K562 (cell line): ENCODE measurements around the gene TRIO. TPM values are rescaled to one million over a fixed set of nuclear protein-coding genes. Genes with fewer than 3 reads are reported as not detected.

Source experiments
- ATAC-seq: fragments of 200-7000 bp; cut with Tn5 transposase; 3 replicates; pipeline ENCODE4 v1.9.1; 2020; ENCODE audit warnings: moderate library complexity
- BruUV-seq: library from RNA; stranded (reverse); fragments of 400-500 nt; replicated peaks from 2 replicates; lab custom pipeline; 2021; lab: Mats Ljungman, UMichigan
- CTCF ChIA-PET: fragments of 300-600 bp; formaldehyde crosslinking; extraction: SDS; loops from one replicate; lab custom pipeline; 2021; ENCODE audit warnings: low intra/inter-chr PET ratio; lab: Yijun Ruan, JAX
- POLR2A ChIA-PET: fragments of 300-600, 350-650 bp; sonication (Branson Sonifier 250); formaldehyde crosslinking; extraction: SDS; loops from one replicate; lab custom pipeline; 2021; ENCODE audit warnings: antibody characterized with exemption, inconsistent platforms; lab: Yijun Ruan, JAX
- DNase-seq, 4 experiments: peaks; one replicate each; pipeline versions ENCODE4 v3.0.0 to v3.0.0-alpha.2; 2011 to 2018; ENCODE audit warnings: low spot score in 3 of 4, mixed read lengths in 3 of 4; ENCODE audit errors: extremely low read depth in 1 of 4
- FAIRE-seq: peaks from 2 replicates; lab custom pipeline; 2011; peaks lifted over from hg19 to GRCh38; lab: Jason Lieb, UNC
- H2AFZ ChIP-seq: 2 replicates; pipeline ENCODE4 v1.6.0; 2011; ENCODE audit warnings: low read depth, low read length, control low read depth, inconsistent platforms
- H3K27ac ChIP-seq: fragments of 200-600 bp; 3 replicates; pipeline ENCODE4 v1.8.0; 2011; ENCODE audit warnings: low read depth, mild to moderate bottlenecking, control low read depth, inconsistent platforms, low read length, moderate library complexity, mixed read lengths; ENCODE audit errors: extremely low read depth
- H3K27me3 ChIP-seq, 2 experiments: fragments of 300-600 bp in 1 of 2; 2 replicates in 1 of 2; 3 replicates in 1 of 2; pipeline versions ENCODE4 v1.6.0 to v1.8.0; 2011; ENCODE audit warnings: inconsistent platforms in 2 of 2, low read length in 2 of 2, mild to moderate bottlenecking in 1 of 2, mixed read lengths in 1 of 2, moderate library complexity in 1 of 2; ENCODE audit not compliant: control insufficient read depth in 2 of 2, insufficient read depth in 2 of 2
- H3K36me3 ChIP-seq: fragments of 300-600 bp; 3 replicates; pipeline ENCODE4 v1.8.0; 2011; ENCODE audit warnings: mild to moderate bottlenecking, low read length, inconsistent platforms; ENCODE audit not compliant: control insufficient read depth, insufficient read depth
- H3K4me1 ChIP-seq, 2 experiments: fragments of 200-600 bp in 1 of 2; replicated peaks in 1 of 2; 2 replicates in 1 of 2; 3 replicates in 1 of 2; pipeline versions ENCODE4 v1.5.1 to v1.8.0; 2011; ENCODE audit warnings: inconsistent platforms in 2 of 2, low read length in 2 of 2, mild to moderate bottlenecking in 1 of 2, mixed read lengths in 1 of 2, moderate library complexity in 1 of 2; ENCODE audit not compliant: control insufficient read depth in 2 of 2, insufficient read depth in 2 of 2
- H3K4me2 ChIP-seq: 2 replicates; pipeline ENCODE4 v1.6.1; 2011; ENCODE audit warnings: low read length, control low read depth, inconsistent platforms, mixed read lengths; ENCODE audit not compliant: insufficient read depth
- H3K4me3 ChIP-seq: fragments of 200-600 bp; sonication (generic), shearing (Covaris generic); 2 replicates; pipeline ENCODE4 v1.5.1; 2016; ENCODE audit warnings: control low read depth, inconsistent platforms
- H3K79me2 ChIP-seq: fragments of 200-600 bp; 3 replicates; pipeline ENCODE4 v1.8.0; 2011; ENCODE audit warnings: low read length, inconsistent platforms; ENCODE audit not compliant: control insufficient read depth, insufficient read depth
- H3K9ac ChIP-seq, 2 experiments: 2 replicates each; pipeline versions ENCODE4 v1.6.0 to v1.6.1; 2011; ENCODE audit warnings: low read depth in 2 of 2, low read length in 2 of 2, control low read depth in 1 of 2, inconsistent platforms in 1 of 2, mild to moderate bottlenecking in 1 of 2, mixed read lengths in 1 of 2; ENCODE audit not compliant: insufficient read depth in 1 of 2
- H3K9me1 ChIP-seq: one replicate; pipeline ENCODE4 v1.6.0; 2011; ENCODE audit warnings: inconsistent platforms, mild to moderate bottlenecking, low read length, moderate library complexity; ENCODE audit not compliant: control insufficient read depth, insufficient read depth
- H3K9me3 ChIP-seq: replicated peaks from 2 replicates; pipeline ENCODE4 v1.5.1; 2011; ENCODE audit warnings: low read depth, low read length, inconsistent platforms; ENCODE audit not compliant: control insufficient read depth, insufficient read depth
- H4K20me1 ChIP-seq: replicated peaks from 2 replicates; pipeline ENCODE4 v1.6.1; 2011; ENCODE audit warnings: low read length, inconsistent platforms, mixed read lengths; ENCODE audit not compliant: control insufficient read depth, insufficient read depth
- ATF6 ChIP-seq: sonication (generic); formaldehyde crosslinking; IDR thresholded peaks from 2 replicates; pipeline ENCODE4 v1.4.0; 2020; ENCODE audit warnings: mild to moderate bottlenecking, missing genetic modification reagents
- BRD9 ChIP-seq: fragments of 450-650 bp; IDR thresholded peaks from 2 replicates; pipeline ENCODE4 v1.6.1; 2018; ENCODE audit warnings: low read depth; ENCODE audit not compliant: partially characterized antibody
- LCOR ChIP-seq: sonication (generic); formaldehyde crosslinking; IDR thresholded peaks from 2 replicates; pipeline ENCODE4 v1.8.0; 2022; ENCODE audit warnings: mild to moderate bottlenecking, missing genetic modification reagents
- MEF2A ChIP-seq: IDR thresholded peaks from 2 replicates; pipeline ENCODE4 v1.6.1; 2011; ENCODE audit warnings: low read depth, mild to moderate bottlenecking, low read length, moderate library complexity; ENCODE audit not compliant: control insufficient read depth
- NFE2L1 ChIP-seq: fragments of 450-650 bp; IDR thresholded peaks from 2 replicates; pipeline ENCODE4 v1.6.1; 2016; ENCODE audit warnings: missing genetic modification characterization, low read depth, mild to moderate bottlenecking, missing compliant biosample characterization, moderate library complexity, borderline replicate concordance
- RBM17 ChIP-seq: fragments of 200-400 bp; formaldehyde crosslinking; IDR thresholded peaks from 2 replicates; pipeline ENCODE4 v1.6.1; 2017; ENCODE audit warnings: low read depth, mild to moderate bottlenecking, low read length, borderline replicate concordance
- TCF7L2 ChIP-seq: fragments of 150-350 bp; IDR thresholded peaks from 2 replicates; pipeline ENCODE4 v1.6.1; 2016; ENCODE audit warnings: low read depth, mild to moderate bottlenecking, low read length, moderate library complexity
- TFAP4 ChIP-seq: sonication (generic); formaldehyde crosslinking; IDR thresholded peaks from 2 replicates; pipeline ENCODE4 v1.8.0; 2022; ENCODE audit warnings: missing genetic modification reagents, mild to moderate bottlenecking, moderate library complexity, borderline replicate concordance
- ZNF12 ChIP-seq: sonication (generic); formaldehyde crosslinking; IDR thresholded peaks from 2 replicates; pipeline ENCODE4 v1.4.0; 2020; ENCODE audit warnings: mild to moderate bottlenecking, missing genetic modification reagents
- WGBS: fragments of 100-300 bp; shearing (Covaris generic); methylation state at CpG from one replicate; pipeline ENCODE4 v1.1.6; 2016; ENCODE audit warnings: low coverage, mixed read lengths; ENCODE audit not compliant: insufficient coverage; ENCODE audit errors: missing lambda C conversion rate; 5-methylcytosine and 5-hydroxymethylcytosine counted together
- in situ Hi-C: fragments of 300-500 bp; cut with MboI; formaldehyde crosslinking; loops from 4 replicates; pipeline ENCODE4 v1.15.0; 2018; ENCODE audit warnings: inconsistent platforms, mixed read lengths
- intact Hi-C: fragments of 100-400 bp; cut with micrococcal nuclease; formaldehyde crosslinking; loops from 2 replicates; pipeline ENCODE4 v1.14.2; 2022
- polyA plus RNA-seq, 8 experiments: library from polyadenylated mRNA; depleted of rRNA in 4 of 8; stranded (reverse) in 5 of 8; unstranded in 3 of 8; fragments of >200 nt; fragmentation: Nextera tagmentation in 2 of 8; fragmentation: Illumina TruSeq in 1 of 8; extraction: Ambion mirVana in 2 of 8; extraction: Trizol in 1 of 8; gene quantifications; 2 replicates each; pipeline versions ENCODE4 v1.2.1 to v1.2.3, GENCODE V29; 2011 to 2014; ENCODE audit warnings: inconsistent platforms in 1 of 8, missing spikeins in 1 of 8
- total RNA-seq, 7 experiments: library from RNA; depleted of rRNA in 6 of 7; stranded (reverse); fragments of >200 nt in 6 of 7; fragmentation: Illumina TruSeq in 2 of 7; extraction: Trizol in 2 of 7; gene quantifications; 2 replicates each; pipeline versions ENCODE4 v1.2.1 to v1.2.3, GENCODE V29; 2011 to 2021; ENCODE audit warnings: low replicate concordance in 1 of 7
- TF ChIP-seq, protein P1 (sequence below), 2 experiments: IDR thresholded peaks; 2 replicates each; pipeline ENCODE4 v1.6.1; 2012; ENCODE audit warnings: improper control_type of control experiment in 2 of 2, low read depth in 2 of 2, low read length in 2 of 2, borderline replicate concordance in 1 of 2
- TF ChIP-seq, protein P2 (sequence below): sonication (generic); formaldehyde crosslinking; IDR thresholded peaks from 2 replicates; pipeline ENCODE4 v1.5.0; 2020; ENCODE audit warnings: missing genetic modification reagents

The TRIO gene
- total and polyA plus RNA-seq, 9 of the 15 experiments (the other 6 are each of a cell fraction or from before 2014, with no cell fraction given): 0.24 to 5.0 (median 1.1) TPM

DNA sequence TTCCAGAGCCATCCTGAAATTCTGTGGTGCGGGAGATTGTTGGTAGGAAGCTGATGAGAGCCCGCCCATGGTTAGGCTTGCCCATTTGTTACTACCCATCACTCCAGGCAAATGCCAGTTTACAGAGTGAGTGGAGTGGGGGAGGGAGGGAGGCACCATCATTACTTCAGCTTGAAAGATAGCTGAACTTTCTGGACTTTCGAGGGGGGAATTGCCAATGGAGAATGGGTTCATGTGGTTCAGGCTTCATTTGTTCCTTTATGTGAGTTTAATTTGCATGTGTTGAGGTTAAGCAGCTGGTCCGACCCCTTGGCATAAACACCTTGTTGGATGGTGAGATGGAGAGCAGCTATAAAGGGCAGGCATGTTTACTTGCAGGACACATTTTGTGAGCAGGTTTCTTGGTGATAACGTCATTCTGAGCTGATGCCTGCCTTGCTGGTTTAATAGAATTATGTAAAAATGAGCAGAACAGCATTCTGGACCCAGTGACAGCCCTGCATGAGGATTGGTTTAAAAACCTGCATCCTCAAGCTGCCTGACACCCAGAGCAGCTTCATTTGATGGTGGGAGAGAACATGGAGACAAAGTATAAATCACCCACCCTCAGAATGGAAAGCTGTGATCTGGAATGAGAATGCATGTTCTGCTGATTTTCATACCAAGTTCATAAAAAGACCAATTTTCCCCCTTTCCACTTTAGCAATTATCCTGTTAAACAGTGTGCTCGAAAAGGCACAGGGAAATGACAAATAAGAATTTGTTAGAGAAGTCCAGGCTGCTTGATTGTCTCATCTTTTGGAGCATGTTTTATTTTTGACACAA lies 106.3 kb downstream of the TRIO start (continued):
- TF ChIP-seq ATF6 (no peak), TCF7L2 (no peak), MEF2A (no peak), RBM17 (no peak)
- TF ChIP-seq, all 486 proteins: peak for 0

DNA sequence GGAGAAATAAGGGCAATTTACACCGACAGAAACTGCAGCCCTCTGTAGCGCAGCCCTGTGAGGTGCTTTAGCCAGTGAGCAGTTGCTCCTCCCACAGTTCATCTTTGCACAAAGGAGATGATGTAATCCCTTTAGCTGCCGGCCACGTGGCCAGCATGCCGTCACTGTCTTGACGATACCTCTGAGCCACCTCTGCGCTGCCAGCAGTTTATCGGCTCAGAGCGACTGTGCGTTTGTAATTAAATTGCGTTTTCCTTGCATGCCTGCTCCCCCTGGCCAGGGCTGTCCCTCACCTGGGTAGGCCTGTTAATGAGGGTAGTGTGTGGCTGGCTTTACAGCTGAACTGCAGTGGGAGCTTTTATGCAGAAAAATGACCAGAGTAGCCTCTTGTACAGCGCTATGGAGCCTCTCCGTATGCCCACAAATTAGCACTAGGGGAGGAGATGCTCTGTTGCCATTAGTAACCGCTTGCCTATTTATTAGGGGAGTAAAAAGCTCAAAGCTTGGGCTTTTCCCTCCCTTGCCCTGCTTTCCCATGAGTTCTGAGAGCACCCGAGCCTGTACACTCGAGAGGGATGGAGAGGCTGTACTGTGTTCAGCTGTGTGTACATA lies 107.0 kb downstream of the TRIO start:
- DNase-seq: peak; percentile 52 to 66 (median 62)
- no TSS peak for BruUV-seq
- no peak for TF ChIP-seq NFE2L1 (tag)
- no peak for TF ChIP-seq BRD9
- TF ChIP-seq ZNF12 (CRISPR knock-in tag): peak; percentile 35; the same call in 1 of the 2 replicates
- TF ChIP-seq TFAP4 (CRISPR knock-in tag): peak; percentile 54
- 0 out of 2 replicates have a peak, but pooled peaks have one; percentile 52 for TF ChIP-seq LCOR (CRISPR knock-in tag)
- TF ChIP-seq, protein P1, sequence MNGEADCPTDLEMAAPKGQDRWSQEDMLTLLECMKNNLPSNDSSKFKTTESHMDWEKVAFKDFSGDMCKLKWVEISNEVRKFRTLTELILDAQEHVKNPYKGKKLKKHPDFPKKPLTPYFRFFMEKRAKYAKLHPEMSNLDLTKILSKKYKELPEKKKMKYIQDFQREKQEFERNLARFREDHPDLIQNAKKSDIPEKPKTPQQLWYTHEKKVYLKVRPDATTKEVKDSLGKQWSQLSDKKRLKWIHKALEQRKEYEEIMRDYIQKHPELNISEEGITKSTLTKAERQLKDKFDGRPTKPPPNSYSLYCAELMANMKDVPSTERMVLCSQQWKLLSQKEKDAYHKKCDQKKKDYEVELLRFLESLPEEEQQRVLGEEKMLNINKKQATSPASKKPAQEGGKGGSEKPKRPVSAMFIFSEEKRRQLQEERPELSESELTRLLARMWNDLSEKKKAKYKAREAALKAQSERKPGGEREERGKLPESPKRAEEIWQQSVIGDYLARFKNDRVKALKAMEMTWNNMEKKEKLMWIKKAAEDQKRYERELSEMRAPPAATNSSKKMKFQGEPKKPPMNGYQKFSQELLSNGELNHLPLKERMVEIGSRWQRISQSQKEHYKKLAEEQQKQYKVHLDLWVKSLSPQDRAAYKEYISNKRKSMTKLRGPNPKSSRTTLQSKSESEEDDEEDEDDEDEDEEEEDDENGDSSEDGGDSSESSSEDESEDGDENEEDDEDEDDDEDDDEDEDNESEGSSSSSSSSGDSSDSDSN (IDR thresholded peaks at IDR 0.05; ENCODE audit: borderline replicate concordance in 1 of 2, low read depth in 2 of 2, low read length in 2 of 2): no peak
- TF ChIP-seq, protein P2, sequence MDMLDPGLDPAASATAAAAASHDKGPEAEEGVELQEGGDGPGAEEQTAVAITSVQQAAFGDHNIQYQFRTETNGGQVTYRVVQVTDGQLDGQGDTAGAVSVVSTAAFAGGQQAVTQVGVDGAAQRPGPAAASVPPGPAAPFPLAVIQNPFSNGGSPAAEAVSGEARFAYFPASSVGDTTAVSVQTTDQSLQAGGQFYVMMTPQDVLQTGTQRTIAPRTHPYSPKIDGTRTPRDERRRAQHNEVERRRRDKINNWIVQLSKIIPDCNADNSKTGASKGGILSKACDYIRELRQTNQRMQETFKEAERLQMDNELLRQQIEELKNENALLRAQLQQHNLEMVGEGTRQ: peak; percentile 89

More for the DNA sequence above, 107.0 kb downstream of the TRIO start:
- no peaks in the 10 kb centered on the region for H4K20me1 ChIP-seq
- in situ Hi-C loops (no loop called here), intact Hi-C loops (no loop called here)
- no peak overlapping the region for H3K27ac ChIP-seq
- ATAC-seq (peak; percentile 92), FAIRE-seq (no peak)
- H3K79me2 ChIP-seq: no peaks in the 10 kb centered on the region
- WGBS: 17% methylated on average over 16 of the region's 16 CpGs
- H3K27me3 ChIP-seq: peaks cover 12 to 28% of the 10 kb centered on the region in 2 experiments; a peak in 4 of 5 replicates
- peak overlapping the region; percentile 80 for H2AFZ ChIP-seq
- H3K9me1 ChIP-seq: no peaks in the 10 kb centered on the region
- H3K4me2 ChIP-seq: peak overlapping the region; percentile 56
- no peaks in the 10 kb centered on the region for H3K9me3 ChIP-seq
- ChIA-PET CTCF (no interaction called here), POLR2A (interaction anchor here (0.7 to 1.6 kb wide), 4 partner anchors 10 to 72 kb away, joined by 3 to 4 read pairs (median 3); no protein-coding TSS in a partner anchor)
- H3K36me3 ChIP-seq: no peaks in the 10 kb centered on the region
- H3K4me1 ChIP-seq: peaks cover 0 to 4% of the 10 kb centered on the region in 2 experiments; a peak in 2 of 5 replicates
- peak overlapping the region in 1 of 2 experiments; percentile 2; a peak in 1 of 4 replicates for H3K9ac ChIP-seq
- H3K4me3 ChIP-seq: no peak overlapping the region
